HG02623 (cell line): ENCODE measurements around the gene GAS2.

Source experiments
- ATAC-seq: cut with Tn5 transposase; IDR thresholded peaks from one replicate; pipeline ENCODE4 v1.9.1; 2021; ENCODE audit warnings: moderate library complexity; ENCODE audit not compliant: unreplicated experiment

Gene GAS2

DNA sequence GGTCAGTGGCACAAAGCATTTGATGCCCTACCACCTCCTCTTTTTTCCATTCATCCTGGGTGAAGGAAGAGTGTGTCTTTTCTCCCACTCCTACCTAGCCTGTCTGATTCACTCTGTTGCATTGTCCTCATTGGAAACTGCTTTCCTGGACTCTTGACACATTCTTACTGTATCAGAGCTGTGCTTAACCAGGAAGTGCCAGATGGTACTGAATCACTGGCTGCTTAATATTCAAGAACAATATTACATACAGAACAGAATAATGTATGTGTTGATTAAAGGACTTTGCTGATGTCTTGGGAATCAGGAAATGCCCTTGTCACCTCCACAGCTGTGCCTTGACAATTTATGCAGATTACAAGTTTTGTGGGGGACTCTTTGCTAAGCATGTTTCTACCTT lies 118.8 kb downstream of the GAS2 start:
- ATAC-seq, result no peak

DNA sequence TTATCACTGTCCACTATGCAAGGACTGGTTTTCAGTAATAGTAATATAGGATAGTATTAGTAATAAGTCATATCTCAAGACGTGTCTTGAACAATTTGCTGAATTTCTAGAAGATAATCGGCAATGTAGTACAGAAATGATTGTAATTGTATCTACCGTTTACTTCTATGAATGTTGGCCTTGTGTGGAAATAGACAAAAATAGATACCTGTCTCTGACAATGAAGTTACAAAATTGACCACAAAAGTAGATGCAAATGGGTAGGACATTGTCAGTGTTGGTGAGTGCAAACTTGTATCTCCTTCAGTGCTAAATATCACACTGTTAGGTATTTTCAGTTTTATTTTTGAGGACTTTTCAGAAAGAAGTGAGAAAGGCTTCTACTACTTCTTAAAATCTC lies 120.1 kb downstream of the GAS2 start:
- ATAC-seq, result peak; percentile 90

DNA sequence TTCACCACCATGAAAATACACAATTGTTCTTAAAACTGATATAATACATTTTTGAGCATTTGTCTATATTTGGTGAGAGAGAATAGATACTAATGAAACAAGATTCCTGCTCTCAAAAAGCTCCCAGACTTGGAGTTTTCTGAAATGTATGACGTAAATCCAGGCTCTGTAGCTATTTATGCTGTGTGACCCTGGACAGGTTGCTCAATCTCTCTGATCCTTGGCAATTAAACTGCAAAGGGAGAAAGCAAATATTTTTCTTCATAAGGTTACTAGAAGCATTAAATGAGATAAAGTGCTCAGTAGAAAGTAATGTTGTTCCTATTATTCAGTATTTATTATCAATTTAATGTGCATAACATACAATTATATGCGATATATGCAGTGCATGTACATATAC lies 120.6 kb downstream of the GAS2 start:
- ATAC-seq, result no peak

DNA sequence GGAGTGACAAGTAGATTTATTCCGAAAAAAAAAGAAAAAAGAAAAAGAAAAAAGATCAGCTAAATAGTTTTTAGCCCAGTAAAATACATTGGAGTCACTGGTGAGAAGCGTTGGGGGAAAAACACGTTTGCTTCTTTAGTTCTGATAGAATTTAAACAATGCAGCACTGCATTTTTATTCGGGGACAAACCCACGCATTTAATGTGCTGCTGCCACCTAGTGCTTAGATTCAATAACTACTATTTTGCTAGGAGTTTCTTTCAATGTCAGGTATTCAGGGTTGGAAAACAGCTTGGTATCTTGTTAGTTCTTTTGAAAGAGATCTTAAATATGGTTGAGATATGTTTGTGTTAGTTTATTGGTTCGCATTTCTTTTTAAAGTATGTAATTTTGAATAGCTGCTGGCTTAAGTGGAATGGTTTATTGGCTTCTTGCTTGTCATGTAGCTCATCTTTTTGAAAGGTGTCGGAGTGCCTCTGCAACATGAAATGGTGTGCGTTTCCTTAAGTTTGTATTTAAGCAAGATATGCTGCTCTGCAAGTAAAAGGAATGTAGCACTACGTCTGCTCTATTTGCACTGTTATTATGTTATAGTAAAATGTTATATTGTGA lies 121.2 kb downstream of the GAS2 start:
- no peak for ATAC-seq

DNA sequence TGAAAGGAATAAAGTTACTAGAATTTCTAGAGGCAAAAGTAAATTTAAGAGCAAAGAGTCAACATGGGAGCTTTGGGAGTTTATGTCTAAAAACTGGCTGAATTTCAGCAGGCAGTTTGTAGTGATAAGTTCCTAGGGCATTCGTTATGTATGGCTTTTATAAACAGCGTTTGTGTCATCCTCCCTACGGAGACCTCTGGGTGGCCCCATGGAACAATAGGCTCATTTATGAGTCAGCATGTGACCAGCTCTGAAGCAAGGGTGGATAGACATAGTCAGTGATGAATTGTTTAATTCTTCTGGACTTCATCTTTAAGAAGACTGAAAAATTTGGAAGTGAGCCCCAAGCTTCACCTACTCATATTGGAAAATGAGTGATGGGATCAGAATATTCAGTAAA lies 126.1 kb downstream of the GAS2 start:
- ATAC-seq, result no peak

DNA sequence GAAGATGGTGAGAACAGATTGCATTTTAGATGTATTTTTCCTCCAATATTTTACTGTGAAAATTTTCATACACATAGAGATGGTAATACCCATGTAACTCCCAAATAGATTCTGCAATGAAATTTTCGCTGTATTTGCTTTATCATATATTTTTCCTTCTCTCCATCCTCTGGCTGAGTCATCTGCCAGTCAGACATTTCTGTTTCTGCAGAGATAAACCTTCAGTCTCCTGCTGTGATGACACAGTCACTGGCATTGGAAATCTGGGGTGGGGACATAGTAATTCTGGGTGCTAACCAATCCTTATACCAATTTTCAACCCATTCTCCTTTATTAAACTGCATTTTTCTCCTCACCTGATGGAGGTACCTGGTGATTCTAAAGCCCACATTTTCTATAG lies 129.5 kb downstream of the GAS2 start:
- no peak for ATAC-seq

DNA sequence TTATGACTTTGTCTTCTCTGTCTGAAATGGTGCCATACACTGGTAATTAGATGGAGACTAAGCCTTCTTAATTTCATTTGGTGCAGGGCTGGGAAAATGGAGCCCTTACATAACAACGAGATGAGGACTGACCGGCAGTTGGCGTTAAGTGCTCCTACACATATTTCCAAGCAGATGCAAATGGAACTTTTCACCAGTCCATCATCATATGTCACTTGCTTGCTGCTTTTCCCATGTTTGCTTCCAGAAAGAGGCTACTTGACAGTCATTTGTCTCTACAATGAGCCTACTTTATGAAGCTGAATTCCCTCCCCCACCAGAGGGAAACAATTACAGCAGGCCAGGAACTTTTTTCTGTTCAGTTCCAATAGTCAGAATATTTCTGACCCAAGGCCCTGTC lies 130.6 kb downstream of the GAS2 start:
- ATAC-seq, result no peak

DNA sequence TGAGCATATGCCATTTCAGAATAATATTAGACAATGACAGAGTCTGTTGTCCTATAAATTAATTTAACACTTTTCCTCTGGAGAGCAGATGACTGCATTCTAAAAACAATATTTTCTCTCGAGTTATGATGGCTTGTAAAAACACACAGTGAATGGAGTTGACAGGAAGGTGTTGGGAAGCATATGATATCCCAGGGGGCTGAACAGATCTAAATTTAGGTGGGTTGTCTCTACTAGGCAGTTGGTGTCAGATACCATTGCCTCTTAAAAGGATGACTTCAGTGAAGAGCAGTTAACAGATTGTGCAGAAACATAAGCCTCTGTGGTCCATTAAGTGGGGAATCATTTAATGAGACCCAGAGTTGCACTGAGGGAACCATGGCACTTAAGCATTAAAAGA lies 132.5 kb downstream of the GAS2 start:
- ATAC-seq, result no peak

DNA sequence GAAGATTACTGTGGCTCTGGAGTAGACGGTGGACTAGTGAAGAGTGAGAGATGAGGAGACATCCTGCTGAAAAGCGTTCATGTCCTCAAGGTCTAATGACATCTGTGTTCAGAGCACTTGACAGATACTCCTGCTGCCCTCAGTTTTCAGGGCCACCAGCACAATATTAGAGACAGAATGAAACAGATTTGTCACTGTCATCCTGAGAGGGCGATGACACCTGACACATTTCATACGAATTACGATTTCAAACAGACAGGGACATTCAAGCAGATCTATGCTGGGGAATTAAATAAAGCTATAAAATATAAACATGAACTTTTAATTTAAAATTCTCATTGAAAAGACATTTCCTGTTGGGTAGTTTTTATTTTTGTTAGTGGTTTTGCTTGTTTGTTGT lies 134.1 kb downstream of the GAS2 start:
- no peak for ATAC-seq

DNA sequence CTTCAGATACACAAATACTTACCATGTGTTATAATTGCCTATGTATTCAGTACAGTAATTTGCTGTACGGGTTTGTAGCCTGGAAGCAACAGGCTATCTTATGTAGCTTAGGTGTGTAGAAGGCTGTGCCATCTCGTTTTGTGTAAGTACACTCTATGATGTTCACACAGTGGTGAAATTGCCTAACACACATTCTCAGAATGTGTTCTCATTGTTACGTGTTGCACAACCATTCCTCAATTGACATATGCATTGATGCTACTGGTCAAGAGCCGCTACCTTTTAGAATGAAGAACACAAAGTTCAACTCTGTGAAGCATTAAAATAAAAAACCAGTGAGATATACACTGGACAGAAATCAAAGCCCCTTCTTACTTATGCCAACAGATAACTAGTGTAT lies 136.4 kb downstream of the GAS2 start:
- ATAC-seq, result no peak

DNA sequence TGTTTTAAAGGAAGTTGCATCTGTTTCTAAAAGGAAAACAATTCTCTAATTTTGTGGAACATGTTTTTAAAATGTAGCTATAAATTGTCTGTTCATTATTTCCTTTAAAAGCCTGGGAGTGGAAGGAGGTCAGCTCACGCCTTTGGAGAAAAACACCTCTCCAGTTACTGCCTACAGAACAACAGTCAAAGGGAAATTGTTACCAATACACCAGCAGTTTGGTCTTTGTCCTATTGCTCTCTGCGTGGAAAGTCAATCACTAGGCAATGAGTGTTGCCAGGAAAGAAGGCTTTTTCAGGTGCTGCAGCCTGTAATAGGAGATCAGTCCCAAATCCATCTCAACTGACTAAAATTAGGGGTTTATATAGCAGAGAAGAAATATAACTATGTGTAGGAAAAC lies 141.0 kb downstream of the GAS2 start:
- ATAC-seq, result no peak

DNA sequence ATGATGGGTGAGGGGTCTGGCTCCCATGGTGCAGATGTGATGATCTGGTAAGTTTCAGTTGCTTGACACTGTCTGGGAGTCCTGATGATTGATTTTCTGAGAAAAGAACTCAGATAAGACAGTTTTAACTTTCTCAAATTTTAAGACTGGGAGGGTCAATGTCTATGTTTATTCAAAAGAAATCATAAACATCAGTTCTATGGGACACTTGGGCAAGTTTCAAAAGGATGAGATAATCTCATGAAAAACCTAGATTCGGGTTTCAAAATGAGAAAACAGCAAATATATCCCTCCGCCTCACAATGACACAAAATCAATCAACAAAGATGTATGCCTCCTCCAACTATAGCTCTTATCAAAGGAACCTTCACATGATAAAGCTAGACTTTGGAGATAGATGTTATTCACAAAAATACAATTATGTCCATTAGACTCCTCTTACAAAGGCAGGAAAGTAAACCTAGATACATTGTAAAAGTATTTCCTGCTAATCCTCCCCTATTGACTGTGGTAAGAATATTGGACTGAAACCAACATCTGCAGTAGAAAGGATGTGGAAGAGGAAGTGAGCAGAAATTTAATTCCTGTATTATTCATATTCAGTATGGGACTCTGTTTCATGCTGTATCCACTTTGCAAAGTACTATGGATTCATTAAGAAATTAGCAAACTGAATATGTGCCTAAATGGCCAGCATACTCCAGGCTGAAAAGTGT lies 141.6 kb downstream of the GAS2 start:
- peak; percentile 94 for ATAC-seq

DNA sequence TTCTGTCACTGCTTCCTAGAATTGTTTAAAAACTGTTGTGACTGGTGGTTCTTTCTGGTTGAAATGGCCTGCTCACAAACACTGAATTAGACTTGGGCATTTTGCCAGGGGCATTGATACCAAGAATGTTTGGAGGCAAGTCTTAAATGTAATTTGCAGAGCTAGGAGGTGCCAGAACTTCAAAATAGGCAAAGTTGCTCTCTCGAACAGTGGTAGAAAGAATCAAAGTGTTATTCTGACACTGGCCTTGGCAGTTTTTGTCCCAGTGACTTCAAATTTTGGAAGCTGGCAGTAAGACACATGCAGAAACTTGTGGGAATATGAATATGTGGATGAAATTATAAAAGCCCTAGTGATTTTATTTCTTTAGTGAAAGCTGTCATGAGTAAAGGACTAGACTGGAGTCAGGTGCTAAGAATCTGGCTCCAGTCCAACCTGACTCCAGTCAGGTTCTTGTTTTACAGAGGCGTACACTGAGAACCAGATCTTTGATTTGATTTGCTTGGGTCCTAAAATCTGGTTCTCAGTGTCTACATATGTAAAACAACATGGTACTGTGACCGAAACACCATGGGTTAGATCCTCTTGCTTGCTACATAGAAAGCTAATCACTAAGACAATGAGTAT lies 142.3 kb downstream of the GAS2 start:
- peak; percentile 23 for ATAC-seq

DNA sequence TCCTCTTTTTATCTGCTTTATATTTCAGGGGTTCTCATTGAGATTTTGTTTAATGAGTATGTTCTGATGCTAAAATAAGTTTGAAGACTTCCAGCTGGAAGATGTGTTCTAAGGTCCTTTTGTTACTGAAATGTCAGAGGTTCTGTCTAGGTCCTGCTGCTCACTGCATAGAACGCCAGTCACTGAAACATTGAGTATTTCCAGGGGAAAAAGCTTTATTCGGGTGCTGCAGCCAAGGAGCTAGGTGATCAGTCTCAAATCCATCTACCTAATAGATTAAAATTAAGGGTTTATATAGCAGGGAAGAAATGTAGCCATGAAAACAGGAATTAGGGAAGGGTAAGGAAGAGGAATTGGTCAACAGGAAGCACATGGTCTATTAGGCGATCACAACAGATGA lies 143.5 kb downstream of the GAS2 start:
- no peak for ATAC-seq

DNA sequence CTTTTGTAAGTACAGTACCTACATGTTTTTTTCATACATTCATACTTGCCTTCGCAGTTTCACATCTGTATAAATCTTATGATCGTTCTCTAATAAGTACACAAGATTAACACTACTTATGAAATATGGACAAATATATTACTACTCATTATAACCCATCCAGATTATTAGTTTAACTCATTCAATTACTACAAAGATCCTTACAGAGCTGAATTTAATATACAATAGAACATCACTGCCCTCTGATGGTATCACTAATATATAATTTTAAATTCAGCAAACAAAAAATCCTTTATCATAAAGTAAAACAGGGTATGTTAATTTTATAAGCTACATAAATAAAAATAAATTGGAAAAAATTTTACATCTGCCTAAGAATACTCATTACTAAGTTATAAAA lies 155.8 kb downstream of the GAS2 start:
- no peak for ATAC-seq

DNA sequence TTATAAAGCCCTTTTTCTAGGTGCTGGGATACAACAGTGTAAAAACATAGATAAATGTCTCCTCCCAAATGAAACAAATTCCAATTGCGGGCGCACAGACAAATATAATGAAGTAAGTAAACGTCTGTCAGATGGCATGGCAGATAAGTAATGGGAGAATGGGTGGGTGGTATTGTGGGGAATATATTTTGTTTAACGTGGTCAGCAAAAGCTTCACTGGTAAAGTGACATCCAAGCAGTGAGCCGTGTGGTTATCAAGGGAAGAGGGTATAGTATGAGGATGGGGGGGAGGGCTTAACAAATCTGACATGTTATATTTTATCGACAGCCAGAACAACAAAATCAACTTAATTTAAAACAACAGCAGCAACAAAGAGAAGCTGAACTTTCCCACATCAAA lies 162.0 kb downstream of the GAS2 start:
- ATAC-seq, result no peak

DNA sequence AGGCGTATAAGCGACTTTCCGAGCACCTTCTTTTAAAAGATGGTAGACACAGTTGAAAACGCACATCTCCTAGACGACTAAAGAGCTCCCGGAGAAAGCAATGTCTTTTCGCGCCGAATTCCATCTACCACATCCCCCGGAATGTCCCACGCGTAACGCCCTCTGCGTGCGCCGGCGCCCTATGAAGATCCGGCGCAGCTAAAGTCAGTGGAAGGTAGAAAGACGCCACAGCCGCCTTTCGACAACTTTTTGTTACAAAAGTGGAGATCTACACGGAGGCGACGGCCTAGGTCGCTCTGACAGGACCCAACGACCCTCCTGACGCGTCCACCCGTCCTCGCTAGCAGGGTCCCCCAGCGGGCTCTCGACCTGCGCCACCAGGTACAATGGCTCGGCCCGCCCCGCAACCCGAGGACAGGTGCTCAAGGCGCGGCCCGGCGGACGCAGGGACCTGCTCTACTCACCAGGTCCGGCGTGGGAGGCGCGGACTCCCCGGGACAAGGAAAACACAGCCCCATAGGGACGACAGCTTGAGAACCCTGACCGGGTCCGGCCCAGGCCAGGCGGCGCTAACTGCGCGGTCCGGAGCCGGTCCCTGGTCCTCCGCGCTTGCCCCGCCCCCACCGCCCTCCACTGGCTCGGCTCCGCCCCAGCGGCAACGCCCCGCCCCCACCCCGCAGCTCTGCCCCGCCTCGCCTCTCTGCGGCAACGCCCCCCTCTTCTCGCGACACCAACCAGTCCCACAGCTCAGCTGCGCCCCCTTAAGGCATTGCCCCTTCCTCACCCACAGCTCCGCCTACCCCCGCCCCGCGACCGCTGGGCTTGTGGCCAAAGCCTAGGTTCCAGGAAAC lies 163.0 kb downstream of the GAS2 start, which contains the start of gene SVIP:
TSS of gene SVIP (minus strand) at position 571 of the 851 bp plus-strand sequence. CDS start at position 518, 53 bp downstream.
- ATAC-seq, result peak; percentile 91

DNA sequence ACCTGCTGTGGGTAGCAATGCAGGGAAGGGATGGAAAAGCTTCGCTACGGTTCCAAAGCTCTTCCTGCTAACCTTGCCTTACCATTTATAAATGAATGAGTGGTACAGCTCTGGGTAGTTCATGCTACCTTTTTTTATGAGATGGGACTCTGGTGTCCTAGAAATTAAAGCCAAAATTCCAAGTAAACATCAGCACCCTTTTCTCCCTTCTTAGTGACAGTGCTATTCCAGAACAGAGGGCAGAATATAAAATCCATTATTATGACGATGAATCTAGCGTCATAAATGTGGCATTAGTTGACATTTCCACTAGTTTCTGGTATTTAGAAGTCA lies 163.6 kb downstream of the GAS2 start:
- no peak for ATAC-seq

DNA sequence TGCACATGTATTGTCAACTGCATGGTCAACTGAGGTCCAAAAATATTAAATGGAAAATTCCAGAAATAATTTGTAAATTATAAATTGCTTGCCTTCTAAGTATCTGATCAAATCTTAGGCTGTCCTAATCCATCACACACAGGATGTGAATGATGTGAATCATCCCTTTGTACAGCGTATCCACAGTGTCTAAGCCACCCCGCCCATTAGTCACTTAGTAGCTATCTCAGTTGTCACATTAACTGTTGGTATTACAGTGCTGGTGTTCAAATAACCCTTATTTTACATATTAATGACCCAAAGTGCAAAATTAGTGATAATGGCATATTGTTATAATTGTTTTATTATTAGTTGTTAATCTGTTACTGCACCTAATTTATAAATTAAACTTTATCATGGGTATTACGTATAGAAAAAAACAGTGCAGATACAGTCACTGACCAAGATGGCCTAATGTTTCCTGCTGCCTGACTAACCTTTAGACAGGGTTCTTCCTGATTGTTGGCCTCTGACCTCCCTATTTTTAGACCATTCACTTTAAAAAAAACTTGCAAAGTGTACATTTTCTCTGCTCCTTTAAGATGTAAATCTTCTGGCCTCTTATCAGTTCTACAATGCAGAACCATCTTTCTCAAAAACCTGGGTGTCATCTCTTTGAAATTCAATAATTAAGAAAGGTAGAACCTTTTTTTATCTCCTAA lies 166.1 kb downstream of the GAS2 start:
- ATAC-seq, result no peak

DNA sequence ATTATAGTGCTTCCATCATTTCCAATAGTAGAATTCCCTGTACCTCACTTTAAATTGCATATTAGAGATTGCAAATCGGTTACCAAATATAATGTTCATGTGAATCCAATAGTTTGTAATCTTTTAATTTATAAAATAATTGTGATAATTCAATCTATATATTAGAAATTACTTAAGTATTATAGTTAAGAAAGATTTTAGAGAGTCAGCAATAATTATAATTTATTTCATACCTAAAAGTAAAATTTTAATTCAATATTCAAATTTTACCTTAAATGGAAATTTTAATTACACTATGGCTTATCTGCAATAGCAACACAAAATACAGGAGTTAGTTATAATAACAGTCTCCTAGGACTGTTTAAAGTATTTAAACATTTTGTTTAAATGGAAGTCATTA lies 180.3 kb downstream of the GAS2 start:
- no peak for ATAC-seq

DNA sequence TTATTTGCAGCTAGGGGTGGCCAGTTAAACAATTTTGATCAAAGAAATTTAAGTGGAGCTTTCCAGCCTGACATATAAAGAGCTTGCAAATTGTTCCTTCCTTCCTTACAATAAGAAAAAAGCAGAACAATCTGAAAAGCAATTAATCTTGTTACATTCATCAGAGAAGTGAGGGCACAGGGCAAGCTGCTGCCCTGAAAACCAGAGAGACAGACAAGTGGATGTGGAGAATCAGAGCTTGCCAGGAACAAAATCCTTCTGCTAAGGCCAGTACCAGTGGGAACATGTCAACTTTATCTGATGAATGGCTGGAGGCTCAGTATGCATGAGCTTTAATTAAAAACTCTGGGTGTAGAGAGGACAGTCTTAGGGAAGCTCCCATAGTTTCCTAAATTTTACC lies 185.1 kb downstream of the GAS2 start:
- no peak for ATAC-seq
